SK-N-SH treated with all-trans-retinoic acid at 6 μM for 48 hours (cell line): ENCODE measurements around the gene SAMHD1.

Experiments used
- ARNTL ChIP-seq: fragments of 450-650 bp; formaldehyde crosslinking; IDR thresholded peaks from 2 replicates; pipeline ENCODE4 v1.5.0; 2020; ENCODE audit warnings: low read depth, mild to moderate bottlenecking, moderate library complexity, borderline replicate concordance
- CSDC2 ChIP-seq: fragments of 250-450 bp; sonication (Bioruptor Pico); IDR thresholded peaks from 2 replicates; pipeline ENCODE4 v1.5.0; 2020; ENCODE audit warnings: mild to moderate bottlenecking, moderate library complexity
- GLIS3 ChIP-seq: fragments of 250-450 bp; sonication (Bioruptor Pico); IDR thresholded peaks from 2 replicates; pipeline ENCODE4 v1.5.0; 2020; ENCODE audit warnings: mild to moderate bottlenecking, moderate library complexity
- PATZ1 ChIP-seq: fragments of 250-450 bp; sonication (Bioruptor Pico); IDR thresholded peaks from 2 replicates; pipeline ENCODE4 v1.8.0; 2020; ENCODE audit warnings: mild to moderate bottlenecking, moderate library complexity, borderline replicate concordance
- PPARA ChIP-seq: fragments of 250-450 bp; sonication (Bioruptor Pico); IDR thresholded peaks from 2 replicates; pipeline ENCODE4 v1.5.0; 2020; ENCODE audit warnings: mild to moderate bottlenecking, borderline replicate concordance
- TCF4 ChIP-seq: fragments of 250-450 bp; sonication (Bioruptor Pico); IDR thresholded peaks from 2 replicates; pipeline ENCODE4 v1.8.0; 2021; ENCODE audit warnings: mild to moderate bottlenecking, moderate library complexity, borderline replicate concordance
- ZC3H10 ChIP-seq: fragments of 250-450 bp; sonication (Bioruptor Pico); IDR thresholded peaks from 2 replicates; pipeline ENCODE4 v1.5.1; 2021; ENCODE audit warnings: mild to moderate bottlenecking, moderate library complexity
- ZFP3 ChIP-seq: fragments of 250-450 bp; sonication (Bioruptor Pico); IDR thresholded peaks from 2 replicates; pipeline ENCODE4 v1.5.0; 2020; ENCODE audit warnings: mild to moderate bottlenecking, moderate library complexity
- ZNF565 ChIP-seq: fragments of 450-650 bp; formaldehyde crosslinking; conservative IDR thresholded peaks from 2 replicates; pipeline ENCODE4 v1.5.0; 2020; ENCODE audit warnings: low read depth, mild to moderate bottlenecking, moderate library complexity
- ZNF8 ChIP-seq: fragments of 450-650 bp; formaldehyde crosslinking; IDR thresholded peaks from 2 replicates; pipeline ENCODE4 v1.5.0; 2020; ENCODE audit warnings: mild to moderate bottlenecking, moderate library complexity

- TF ChIP-seq ZNF8 (CRISPR knock-in tag) = no peak
- TF ChIP-seq ZFP3 (CRISPR knock-in tag) = no peak
- TF ChIP-seq GLIS3 (CRISPR knock-in tag) = no peak
- TF ChIP-seq ZC3H10 (CRISPR knock-in tag) = no peak
- TF ChIP-seq TCF4 (CRISPR knock-in tag) = no peak
- no peak for TF ChIP-seq CSDC2 (CRISPR knock-in tag)
- no peak for TF ChIP-seq ARNTL (CRISPR knock-in tag)
- no peak for TF ChIP-seq PPARA (CRISPR knock-in tag)
- no peak for TF ChIP-seq PATZ1 (CRISPR knock-in tag)
- no peak for TF ChIP-seq ZNF565
Observed at GRCh38 chr20:36950414-36951197, 902 bp downstream of the SAMHD1 start.
